ENCODE results near the gene COL5A1.
"Not testable (repeated sequence)": the region's sequence is repeated elsewhere in the genome, so short reads cannot be mapped to it uniquely, and the experiment has no call there.

Gene COL5A1

GRCh38 chr9:134679616-134680392 lies 38.2 kb downstream of the COL5A1 start:
- DNase-seq = no peak

GRCh38 chr9:134680393-134681060 lies 38.9 kb downstream of the COL5A1 start:
- no peak for DNase-seq

- peak; percentile 65 for DNase-seq
Observed at GRCh38 chr9:134681061-134681661, 39.6 kb downstream of the COL5A1 start.

GRCh38 chr9:134682026-134682425 lies 40.4 kb downstream of the COL5A1 start:
- DNase-seq = no peak

GRCh38 chr9:134682651-134683364 lies 41.2 kb downstream of the COL5A1 start:
- no peak for DNase-seq

GRCh38 chr9:134683714-134684374 lies 42.2 kb downstream of the COL5A1 start:
- DNase-seq = no peak

- no peak for DNase-seq
Observed at GRCh38 chr9:134684375-134684723, 42.7 kb downstream of the COL5A1 start.

- DNase-seq = not testable (repeated sequence)
Observed at GRCh38 chr9:134684941-134685340, 43.3 kb downstream of the COL5A1 start.

GRCh38 chr9:134685784-134686183 lies 44.2 kb downstream of the COL5A1 start:
- DNase-seq = no peak

- no peak for DNase-seq
Observed at GRCh38 chr9:134686896-134687295, 45.3 kb downstream of the COL5A1 start.

GRCh38 chr9:134687556-134687955 lies 46.0 kb downstream of the COL5A1 start:
- DNase-seq = no peak

- no peak for DNase-seq
Observed at GRCh38 chr9:134688231-134688630, 46.6 kb downstream of the COL5A1 start.

GRCh38 chr9:134688661-134689320 lies 47.2 kb downstream of the COL5A1 start:
- DNase-seq = no peak

- DNase-seq = peak; percentile 68
Observed at GRCh38 chr9:134689321-134690181, 47.9 kb downstream of the COL5A1 start.

GRCh38 chr9:134690301-134690751 lies 48.7 kb downstream of the COL5A1 start:
- no peak for DNase-seq

GRCh38 chr9:134690946-134691694 lies 49.5 kb downstream of the COL5A1 start:
- no peak for DNase-seq

GRCh38 chr9:134691695-134692572 lies 50.3 kb downstream of the COL5A1 start:
- no peak for DNase-seq

- DNase-seq = no peak
Observed at GRCh38 chr9:134692573-134692860, 50.9 kb downstream of the COL5A1 start.

GRCh38 chr9:134693011-134693410 lies 51.4 kb downstream of the COL5A1 start:
- no peak for DNase-seq
